ENCODE data around the gene DNAH10.

Gene DNAH10

DNA sequence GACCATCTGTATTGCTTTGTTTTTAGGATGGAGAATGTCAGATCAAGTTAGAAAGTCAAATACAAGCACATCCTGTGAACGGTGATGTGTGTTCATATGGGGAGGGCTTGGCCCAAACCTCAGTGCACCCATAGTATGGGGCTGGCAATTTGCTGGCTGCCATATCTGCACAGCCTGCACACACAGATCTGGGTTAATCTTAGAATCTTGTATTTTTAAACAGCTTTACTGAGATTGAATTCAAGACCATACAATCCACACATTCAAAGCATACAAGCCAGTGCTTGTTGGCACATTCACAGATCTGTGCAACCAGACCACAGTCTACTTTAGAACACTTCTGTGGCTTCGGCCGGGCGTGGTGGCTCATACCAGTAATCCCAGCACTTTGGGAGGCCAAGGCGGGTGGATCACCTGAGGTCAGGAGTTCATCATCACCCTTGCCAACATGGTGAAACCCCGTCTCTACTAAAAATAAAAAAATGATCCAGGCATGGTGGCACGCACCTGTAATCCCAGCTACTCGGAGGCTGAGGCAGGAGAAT is 120.1 kb downstream of the DNAH10 start:
- POLR2A ChIA-PET = no interaction called here
- no peaks in the 10 kb centered on the region for H3K4me1 ChIP-seq (ENCODE audit: control insufficient read depth, insufficient read depth, low read length)
- TF ChIP-seq, protein P1, sequence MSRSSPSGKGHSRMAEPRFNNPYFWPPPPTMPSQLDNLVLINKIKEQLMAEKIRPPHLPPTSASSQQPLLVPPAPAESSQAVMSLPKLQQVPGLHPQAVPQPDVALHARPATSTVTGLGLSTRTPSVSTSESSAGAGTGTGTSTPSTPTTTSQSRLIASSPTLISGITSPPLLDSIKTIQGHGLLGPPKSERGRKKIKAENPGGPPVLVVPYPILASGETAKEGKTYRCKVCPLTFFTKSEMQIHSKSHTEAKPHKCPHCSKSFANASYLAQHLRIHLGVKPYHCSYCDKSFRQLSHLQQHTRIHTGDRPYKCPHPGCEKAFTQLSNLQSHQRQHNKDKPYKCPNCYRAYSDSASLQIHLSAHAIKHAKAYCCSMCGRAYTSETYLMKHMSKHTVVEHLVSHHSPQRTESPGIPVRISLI (tag by site-specific recombination; IDR thresholded peaks at IDR 0.05) = no peak
- TF ChIP-seq ZNF202 (tag by site-specific recombination; IDR thresholded peaks at IDR 0.05; ENCODE audit: borderline replicate concordance) = no peak
- no peak for TF ChIP-seq KLF8 (tag by site-specific recombination; IDR thresholded peaks at IDR 0.05)
- TF ChIP-seq ZNF529 (tag by site-specific recombination; IDR thresholded peaks at IDR 0.05; ENCODE audit: insufficient replicate concordance) = no peak
- no peak for TF ChIP-seq ZNF266 (tag by site-specific recombination; IDR thresholded peaks at IDR 0.05; ENCODE audit: low read depth)
- TF ChIP-seq ZNF416 (tag by site-specific recombination; IDR thresholded peaks at IDR 0.05) = no peak
- TF ChIP-seq ZNF664 (tag by site-specific recombination; IDR thresholded peaks at IDR 0.05) = no peak
- TF ChIP-seq ZNF48 (tag by site-specific recombination; IDR thresholded peaks at IDR 0.05) = no peak
- no peak for TF ChIP-seq HIC1 (tag by site-specific recombination; IDR thresholded peaks at IDR 0.05)
- no peak for TF ChIP-seq ZNF37A (tag by site-specific recombination; IDR thresholded peaks at IDR 0.05)
- TF ChIP-seq ZNF785 (tag by site-specific recombination; IDR thresholded peaks at IDR 0.05) = no peak
- no peak for TF ChIP-seq YY1 (tag by site-specific recombination; IDR thresholded peaks at IDR 0.05)
- TF ChIP-seq ZNF121 (tag by site-specific recombination; IDR thresholded peaks at IDR 0.05) = no peak
- TF ChIP-seq ZBTB11 (tag by site-specific recombination; conservative IDR thresholded peaks at IDR 0.05; ENCODE audit: low read depth) = no peak
- no peak for TF ChIP-seq KLF16 (tag by site-specific recombination; IDR thresholded peaks at IDR 0.05)
- no peak for TF ChIP-seq ZNF654 (tag by site-specific recombination; IDR thresholded peaks at IDR 0.05; ENCODE audit: low read depth)
- no peak for TF ChIP-seq ZIC2 (tag by site-specific recombination; IDR thresholded peaks at IDR 0.05)
- no peak for TF ChIP-seq ZNF561 (tag by site-specific recombination; IDR thresholded peaks at IDR 0.05; ENCODE audit: borderline replicate concordance)
- TF ChIP-seq ZNF701 (tag by site-specific recombination; IDR thresholded peaks at IDR 0.05) = no peak
- H3K4me3 ChIP-seq (ENCODE audit: low read depth, low read length) = no peak overlapping the region
- H3K36me3 ChIP-seq (ENCODE audit: control insufficient read depth in 2 of 2, insufficient read depth in 1 of 2, low read length in 2 of 2) = no peaks in the 10 kb centered on the region
- H3K27ac ChIP-seq (ENCODE audit: extremely low read depth, low read depth, low read length) = no peak overlapping the region
- CTCF ChIA-PET = interaction anchor here (0.6 kb wide), 1 partner anchor 8 kb away, joined by 3 read pairs; no protein-coding TSS in a partner anchor
- no peaks in the 10 kb centered on the region for H3K9me3 ChIP-seq (ENCODE audit: control insufficient read depth, insufficient read depth, low read depth, low read length)

DNA sequence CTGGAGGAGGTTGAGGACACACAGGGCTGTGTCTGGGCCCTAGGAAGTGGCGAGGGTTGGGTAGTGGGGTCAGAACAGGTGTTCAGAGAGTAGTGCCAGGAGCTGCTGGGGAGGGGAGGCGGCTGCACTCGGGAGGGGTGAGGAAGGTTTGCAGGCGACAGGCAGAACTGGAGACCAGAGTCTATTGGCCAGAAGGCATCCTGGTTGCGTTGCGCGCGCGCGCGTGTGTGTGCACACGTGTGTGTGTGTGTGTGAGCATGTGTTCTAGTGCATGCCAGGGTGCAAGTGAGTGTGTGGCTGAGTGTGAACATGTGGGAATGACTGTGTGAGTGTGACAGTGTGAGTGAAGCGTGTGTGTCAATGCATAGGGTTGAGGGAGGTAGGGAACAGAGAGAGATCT is 124.2 kb downstream of the DNAH10 start:
- ChIA-PET POLR2A (no interaction called here), CTCF (interaction anchor here (0.6 to 1.3 kb wide), 2 partner anchors 19 to 66 kb away, joined by 3 read pairs; no protein-coding TSS in a partner anchor)
- peak; percentile 70; the same call in 1 of the 2 replicates for TF ChIP-seq ZNF2 (tag by site-specific recombination; IDR thresholded peaks at IDR 0.05)
- no peak for TF ChIP-seq ZSCAN30 (tag by site-specific recombination; IDR thresholded peaks at IDR 0.05)
- no peak overlapping the region for H3K27ac ChIP-seq (ENCODE audit: extremely low read depth, low read depth, low read length)
- H3K9me3 ChIP-seq (ENCODE audit: control insufficient read depth, insufficient read depth, low read depth, low read length) = no peaks in the 10 kb centered on the region
- no peak overlapping the region for H3K4me3 ChIP-seq (ENCODE audit: low read depth, low read length)
- H3K36me3 ChIP-seq (ENCODE audit: control insufficient read depth in 2 of 2, insufficient read depth in 1 of 2, low read length in 2 of 2) = no peaks in the 10 kb centered on the region
- no peaks in the 10 kb centered on the region for H3K4me1 ChIP-seq (ENCODE audit: control insufficient read depth, insufficient read depth, low read length)
